Stimulated activated CD4-positive, alpha-beta T cell treated with anti-CD3 and anti-CD28 coated beads, Interleukin-12 subunit alpha, Interleukin-12 subunit beta, amount 100 ng/mL, for 24 hours (primary cell): ENCODE measurements around the gene OR2T8.

Experiments
- DNase-seq, 2 experiments: peaks; one replicate each; pipeline ENCODE4 v3.0.0-alpha.2; 2020; ENCODE audit warnings: low read depth in 2 of 2

OR2T8 gene

GRCh38 chr1:247961791-247962190, 41.7 kb downstream of the OR2T8 start:
- no peak for DNase-seq

GRCh38 chr1:247962911-247963588, 43.0 kb downstream of the OR2T8 start:
- DNase-seq = no peak

- DNase-seq = no peak
Measured at GRCh38 chr1:247964933-247965332, 44.9 kb downstream of the OR2T8 start, which contains the start of gene OR2AK2. Gene OR2AK2, plus strand, starts transcription at chr1:247965233. Its CDS starts 144 bp downstream, at chr1:247965377.

GRCh38 chr1:247966532-247967204, 46.6 kb downstream of the OR2T8 start:
- no peak for DNase-seq
